DND-41 (cell line): Measurements from ENCODE around the gene AMACR.

Experiments
- CTCF ChIP-seq: IDR thresholded peaks from 2 replicates; pipeline ENCODE4 v1.5.1; 2012; ENCODE audit warnings: borderline replicate concordance, low read length, moderate library complexity, mild to moderate bottlenecking; ENCODE audit not compliant: poor library complexity, severe bottlenecking; ENCODE audit errors: extremely low read depth
- EZH2 ChIP-seq: IDR thresholded peaks from 3 replicates; pipeline ENCODE4 v1.6.1; 2012; ENCODE audit warnings: borderline replicate concordance, low read depth, mild to moderate bottlenecking, moderate library complexity, low read length, inconsistent platforms; ENCODE audit not compliant: severe bottlenecking

DNA sequence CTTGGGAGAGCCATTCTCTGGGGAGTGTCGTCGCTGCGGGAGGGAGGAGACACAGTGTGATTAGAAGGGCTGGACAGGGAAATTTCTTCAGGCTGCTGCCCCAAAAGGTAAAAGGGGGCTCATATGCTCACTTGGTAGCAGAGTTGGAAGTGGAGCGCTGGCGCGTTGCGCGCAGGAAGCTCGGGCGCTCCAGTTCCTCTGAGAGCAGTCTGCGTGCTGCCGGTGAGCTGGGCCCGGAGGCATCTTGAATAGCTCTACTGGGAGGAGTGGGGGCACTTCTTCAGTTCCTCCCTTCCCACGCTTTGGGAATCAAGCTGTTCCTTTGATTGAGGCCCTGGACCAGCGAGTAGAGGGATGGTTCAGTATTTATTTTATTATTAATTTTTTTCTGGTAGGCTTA, 69.0 kb downstream of the AMACR start:
- TF ChIP-seq CTCF (no peak), EZH2 (no peak)
